GM12878 (cell line): ENCODE data around the gene RSPH1. TPM values are rescaled to one million over a fixed set of nuclear protein-coding genes. Genes with fewer than 3 reads are reported as not detected.
A peak's percentile ranks its signal among the peaks of the same experiment; 100 is the strongest.

Source experiments
- ATAC-seq: fragments of 200-7000 bp; cut with Tn5 transposase; 3 replicates; pipeline ENCODE4 v1.9.1; 2020; ENCODE audit warnings: mild to moderate bottlenecking, moderate library complexity
- BruUV-seq: library from RNA; stranded (reverse); fragments of 400-500 nt; replicated peaks from 2 replicates; lab custom pipeline; 2021; lab: Mats Ljungman, UMichigan
- CTCF ChIA-PET: fragments of 300-600 bp; sonication (Branson Sonifier 250); formaldehyde crosslinking; extraction: SDS; loops from one replicate; lab custom pipeline; 2021; ENCODE audit warnings: inconsistent platforms; lab: Yijun Ruan, JAX
- POLR2A ChIA-PET: fragments of 350-600 bp; formaldehyde crosslinking; extraction: SDS; loops from one replicate; lab custom pipeline; 2021; ENCODE audit warnings: inconsistent platforms; lab: Charles Lee
- RAD21 ChIA-PET: fragments of 300-600 bp; sonication (Branson Sonifier 250); formaldehyde crosslinking; loops from one replicate; lab custom pipeline; 2023; ENCODE audit warnings: antibody characterized with exemption; ENCODE audit not compliant: unreplicated experiment; lab: Charles Lee
- SMC1A ChIA-PET: fragments of 300-600 bp; sonication (Branson Sonifier 250); formaldehyde crosslinking; loops from one replicate; lab custom pipeline; 2023; ENCODE audit not compliant: unreplicated experiment, uncharacterized antibody; lab: Charles Lee
- DNase-seq: peaks from one replicate; pipeline ENCODE4 v3.0.0-alpha.2; 2011; ENCODE audit warnings: low read depth, low spot score
- FAIRE-seq: peaks from 3 replicates; lab custom pipeline; 2011; peaks lifted over from hg19 to GRCh38; lab: Jason Lieb, UNC
- H2AFZ ChIP-seq: 2 replicates; pipeline ENCODE4 v1.6.0; 2011; ENCODE audit warnings: low read depth, low read length, control low read depth; ENCODE audit not compliant: control insufficient read depth
- H3K27ac ChIP-seq: 2 replicates; pipeline ENCODE4 v1.5.1; 2011; ENCODE audit warnings: control low read depth; ENCODE audit not compliant: control insufficient read depth, insufficient read depth
- H3K27me3 ChIP-seq, 2 experiments: replicated peaks in 1 of 2; 2 replicates each; pipeline versions ENCODE4 v1.6.0 to v1.6.1; 2011; ENCODE audit warnings: low read length in 1 of 2; ENCODE audit not compliant: control insufficient read depth in 2 of 2, insufficient read depth in 2 of 2
- H3K36me3 ChIP-seq, 2 experiments: 2 replicates each; pipeline ENCODE4 v1.5.1; 2011; ENCODE audit warnings: low read length in 1 of 2; ENCODE audit not compliant: control insufficient read depth in 2 of 2, insufficient read depth in 2 of 2
- H3K4me1 ChIP-seq: 2 replicates; pipeline ENCODE4 v1.6.1; 2011; ENCODE audit warnings: mild to moderate bottlenecking, low read length, moderate library complexity, mixed read lengths; ENCODE audit not compliant: control insufficient read depth, insufficient read depth
- H3K4me2 ChIP-seq: 2 replicates; pipeline ENCODE4 v1.6.0; 2011; ENCODE audit warnings: control low read depth; ENCODE audit not compliant: control insufficient read depth, insufficient read depth
- H3K4me3 ChIP-seq: fragments of 200-600 bp; sonication (generic); 2 replicates; pipeline ENCODE4 v1.5.1; 2016
- H3K79me2 ChIP-seq: 2 replicates; pipeline ENCODE4 v1.6.0; 2011; ENCODE audit warnings: low read length; ENCODE audit not compliant: control insufficient read depth, insufficient read depth
- H3K9ac ChIP-seq: 2 replicates; pipeline ENCODE4 v1.8.0; 2011; ENCODE audit warnings: low read length, control low read depth, mixed read lengths; ENCODE audit not compliant: control insufficient read depth, insufficient read depth
- H3K9me3 ChIP-seq: replicated peaks from 3 replicates; pipeline ENCODE4 v1.5.1; 2011; ENCODE audit warnings: mild to moderate bottlenecking, low read length; ENCODE audit not compliant: control insufficient read depth, insufficient read depth
- H4K20me1 ChIP-seq: 2 replicates; pipeline ENCODE4 v1.6.0; 2011; ENCODE audit not compliant: control insufficient read depth, insufficient read depth
- FOS ChIP-seq: IDR thresholded peaks from 3 replicates; pipeline ENCODE4 v1.6.1; 2011; ENCODE audit warnings: borderline replicate concordance; ENCODE audit not compliant: insufficient read length; ENCODE audit errors: extremely low read depth
- GABPA ChIP-seq: IDR thresholded peaks from 2 replicates; pipeline ENCODE4 v1.6.1; 2014; ENCODE audit warnings: antibody characterized with exemption, low read depth, mild to moderate bottlenecking, inconsistent platforms
- HDAC6 ChIP-seq: fragments of 200-600 bp; sonication (generic); IDR thresholded peaks from one replicate; pipeline ENCODE4 v1.8.0; 2017; ENCODE audit warnings: antibody characterized with exemption; ENCODE audit not compliant: unreplicated experiment
- PAX5 ChIP-seq: IDR thresholded peaks from 2 replicates; pipeline ENCODE4 v1.6.1; 2011; ENCODE audit warnings: low read depth, low read length, borderline replicate concordance
- POLR2AphosphoS2 ChIP-seq: IDR thresholded peaks from 2 replicates; pipeline ENCODE4 v1.6.1; 2011; ENCODE audit warnings: low read depth, mild to moderate bottlenecking, low read length, improper control_type of control experiment, moderate library complexity
- RAD51 ChIP-seq: fragments of 450-650 bp; IDR thresholded peaks from 2 replicates; pipeline ENCODE4 v1.6.1; 2016; ENCODE audit warnings: moderate library complexity, mild to moderate bottlenecking, inconsistent platforms
- RB1 ChIP-seq: fragments of 450-650 bp; formaldehyde crosslinking; IDR thresholded peaks from 2 replicates; pipeline ENCODE4 v1.6.1; 2017; ENCODE audit warnings: mild to moderate bottlenecking, borderline replicate concordance
- SREBF2 ChIP-seq: IDR thresholded peaks from 2 replicates; pipeline ENCODE4 v1.6.1; 2012; ENCODE audit warnings: mild to moderate bottlenecking, low read length
- STAT3 ChIP-seq: IDR thresholded peaks from 2 replicates; pipeline ENCODE4 v1.6.1; 2011; ENCODE audit warnings: low read depth, low read length, improper control_type of control experiment
- ZNF384 ChIP-seq: IDR thresholded peaks from 2 replicates; pipeline ENCODE4 v1.6.1; 2012; ENCODE audit warnings: low read depth, mild to moderate bottlenecking, low read length, improper control_type of control experiment, borderline replicate concordance
- ZZZ3 ChIP-seq: IDR thresholded peaks from 2 replicates; pipeline ENCODE4 v1.6.1; 2011; ENCODE audit warnings: low read depth; ENCODE audit not compliant: control insufficient read depth, insufficient read length
- WGBS: methylation state at CpG from one replicate; pipeline ENCODE4 v1.1.6; 2016; ENCODE audit warnings: low lambda C conversion rate; ENCODE audit not compliant: insufficient replicate concordance, insufficient coverage; ENCODE audit errors: missing lambda C conversion rate; 5-methylcytosine and 5-hydroxymethylcytosine counted together
- in situ Hi-C: fragments of 300-500 bp; cut with MboI; formaldehyde crosslinking; loops from 9 replicates; pipeline ENCODE4 v1.14.3; 2018; ENCODE audit warnings: mixed read lengths
- intact Hi-C: fragments of 100-400 bp; cut with micrococcal nuclease; formaldehyde crosslinking; loops from one replicate; pipeline ENCODE4 v1.14.2; 2022; ENCODE audit not compliant: unreplicated experiment
- polyA plus RNA-seq, 11 experiments: library from polyadenylated mRNA; depleted of rRNA in 4 of 11; unstranded in 6 of 11; stranded (reverse) in 5 of 11; fragments of >200 nt; fragmentation: Nextera tagmentation in 4 of 11; fragmentation: Illumina TruSeq in 1 of 11; extraction: Ambion mirVana in 4 of 11; extraction: Trizol in 1 of 11; gene quantifications; 1 replicate in 1 of 11; 2 replicates in 10 of 11; pipeline versions ENCODE4 v1.2.1 to v1.2.3, GENCODE V29; 2011 to 2016; ENCODE audit warnings: inconsistent platforms in 2 of 11, missing spikeins in 2 of 11, low read depth in 1 of 11
- total RNA-seq, 4 experiments: library from RNA; depleted of rRNA in 3 of 4; stranded (reverse); fragments of >200 nt in 3 of 4; fragmentation: Illumina TruSeq in 1 of 4; extraction: Trizol in 1 of 4; gene quantifications; 2 replicates each; pipeline versions ENCODE4 v1.2.1 to v1.2.3, GENCODE V29; 2013 to 2021
- TF ChIP-seq, protein P1 (sequence below): fragments of 450-650 bp; IDR thresholded peaks from 2 replicates; pipeline ENCODE4 v1.6.1; 2018; ENCODE audit warnings: mild to moderate bottlenecking, low read depth, moderate library complexity; ENCODE audit not compliant: partially characterized antibody
- TF ChIP-seq, protein P2 (sequence below): IDR thresholded peaks from 2 replicates; pipeline ENCODE4 v1.6.1; 2011; ENCODE audit warnings: mild to moderate bottlenecking, low read depth, low read length, moderate library complexity; ENCODE audit not compliant: insufficient replicate concordance
- TF ChIP-seq, protein P3 (sequence below): fragments of 450-650 bp; IDR thresholded peaks from 2 replicates; pipeline ENCODE4 v1.6.1; 2017; ENCODE audit warnings: mild to moderate bottlenecking
- TF ChIP-seq, protein P4 (sequence below): IDR thresholded peaks from 2 replicates; pipeline ENCODE4 v1.6.1; 2012; ENCODE audit warnings: low read depth, low read length, improper control_type of control experiment
- TF ChIP-seq, protein P5 (sequence below): IDR thresholded peaks from 2 replicates; pipeline ENCODE4 v1.6.1; 2012; ENCODE audit warnings: low read depth, low read length, improper control_type of control experiment

RSPH1 gene
- total and polyA plus RNA-seq, 10 of the 15 experiments (the other 5 are each of a cell fraction or from before 2014, with no cell fraction given), result 0.11 to 1.4 (median 0.38) TPM

DNA sequence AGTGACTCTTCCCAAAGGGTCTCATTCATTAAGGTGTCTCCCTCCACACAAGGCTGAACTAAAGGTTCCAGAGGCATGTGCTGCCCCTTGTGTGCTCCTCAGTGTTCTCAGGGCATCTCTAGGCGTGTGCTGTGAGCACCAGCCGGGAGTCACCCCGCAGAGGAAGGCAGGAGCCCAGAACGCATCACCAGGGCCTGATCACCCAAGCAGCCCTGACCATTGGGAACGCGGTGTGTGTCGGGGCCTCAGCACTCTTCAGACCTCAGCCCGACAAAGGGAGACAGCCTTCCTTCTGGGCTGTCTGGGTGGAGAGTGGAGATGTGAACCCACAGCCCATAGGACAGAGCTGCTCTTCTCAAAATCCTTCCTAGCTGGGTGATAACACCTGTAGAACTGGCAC, 26.7 kb upstream of the RSPH1 start:
- Histone ChIP-seq H3K36me3 (peaks cover 5 to 30% of the 10 kb centered on the region in 2 experiments), H3K4me2 (peak overlapping the region; percentile 32; the same call in 1 of the 2 replicates), H3K79me2 (peaks cover 2% of the 10 kb centered on the region; the same call in 1 of the 2 replicates), H3K27me3 (no peaks in the 10 kb centered on the region), H2AFZ (no peak overlapping the region), H3K9ac (no peak overlapping the region), H4K20me1 (no peaks in the 10 kb centered on the region), H3K4me3 (no peak overlapping the region), H3K9me3 (no peaks in the 10 kb centered on the region), H3K4me1 (peaks cover 40% of the 10 kb centered on the region), H3K27ac (no peak overlapping the region; the same call in 1 of the 2 replicates)
- in situ Hi-C loops (no loop called here), intact Hi-C loops (no loop called here)
- no TSS peak for BruUV-seq
- WGBS, result 97% methylated on average over 8 of the region's 8 CpGs
- RAD21 ChIA-PET, result interaction anchor here (2.3 to 7.2 kb wide), 3 partner anchors 10 to 46 kb away, joined by 10 to 87 read pairs (median 58); no protein-coding TSS in a partner anchor
- POLR2A ChIA-PET, result interaction anchor here (0.9 to 6.7 kb wide), 4 partner anchors 9 to 55 kb away, joined by 3 to 82 read pairs (median 38); partner anchors contain the start of gene SLC37A1
- DNase-seq, result no peak
- SMC1A ChIA-PET, result interaction anchor here (1.1 to 10.8 kb wide), 5 partner anchors 7 to 44 kb away, joined by 5 to 132 read pairs (median 13); partner anchors contain the start of gene SLC37A1
- FAIRE-seq, result no peak
- no peak for ATAC-seq
- TF ChIP-seq, protein P1, sequence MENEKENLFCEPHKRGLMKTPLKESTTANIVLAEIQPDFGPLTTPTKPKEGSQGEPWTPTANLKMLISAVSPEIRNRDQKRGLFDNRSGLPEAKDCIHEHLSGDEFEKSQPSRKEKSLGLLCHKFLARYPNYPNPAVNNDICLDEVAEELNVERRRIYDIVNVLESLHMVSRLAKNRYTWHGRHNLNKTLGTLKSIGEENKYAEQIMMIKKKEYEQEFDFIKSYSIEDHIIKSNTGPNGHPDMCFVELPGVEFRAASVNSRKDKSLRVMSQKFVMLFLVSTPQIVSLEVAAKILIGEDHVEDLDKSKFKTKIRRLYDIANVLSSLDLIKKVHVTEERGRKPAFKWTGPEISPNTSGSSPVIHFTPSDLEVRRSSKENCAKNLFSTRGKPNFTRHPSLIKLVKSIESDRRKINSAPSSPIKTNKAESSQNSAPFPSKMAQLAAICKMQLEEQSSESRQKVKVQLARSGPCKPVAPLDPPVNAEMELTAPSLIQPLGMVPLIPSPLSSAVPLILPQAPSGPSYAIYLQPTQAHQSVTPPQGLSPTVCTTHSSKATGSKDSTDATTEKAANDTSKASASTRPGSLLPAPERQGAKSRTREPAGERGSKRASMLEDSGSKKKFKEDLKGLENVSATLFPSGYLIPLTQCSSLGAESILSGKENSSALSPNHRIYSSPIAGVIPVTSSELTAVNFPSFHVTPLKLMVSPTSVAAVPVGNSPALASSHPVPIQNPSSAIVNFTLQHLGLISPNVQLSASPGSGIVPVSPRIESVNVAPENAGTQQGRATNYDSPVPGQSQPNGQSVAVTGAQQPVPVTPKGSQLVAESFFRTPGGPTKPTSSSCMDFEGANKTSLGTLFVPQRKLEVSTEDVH, result no peak
- TF ChIP-seq ZZZ3 (no peak), GABPA (no peak), FOS (no peak), RAD51 (no peak), ZNF384 (no peak), PAX5 (no peak), RB1 (no peak), HDAC6 (no peak), SREBF2 (no peak), STAT3 (no peak), POLR2AphosphoS2 (no peak)
- TF ChIP-seq, protein P2, sequence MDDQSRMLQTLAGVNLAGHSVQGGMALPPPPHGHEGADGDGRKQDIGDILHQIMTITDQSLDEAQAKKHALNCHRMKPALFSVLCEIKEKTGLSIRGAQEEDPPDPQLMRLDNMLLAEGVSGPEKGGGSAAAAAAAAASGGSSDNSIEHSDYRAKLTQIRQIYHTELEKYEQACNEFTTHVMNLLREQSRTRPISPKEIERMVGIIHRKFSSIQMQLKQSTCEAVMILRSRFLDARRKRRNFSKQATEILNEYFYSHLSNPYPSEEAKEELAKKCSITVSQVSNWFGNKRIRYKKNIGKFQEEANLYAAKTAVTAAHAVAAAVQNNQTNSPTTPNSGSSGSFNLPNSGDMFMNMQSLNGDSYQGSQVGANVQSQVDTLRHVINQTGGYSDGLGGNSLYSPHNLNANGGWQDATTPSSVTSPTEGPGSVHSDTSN, result no peak
- TF ChIP-seq, protein P3, sequence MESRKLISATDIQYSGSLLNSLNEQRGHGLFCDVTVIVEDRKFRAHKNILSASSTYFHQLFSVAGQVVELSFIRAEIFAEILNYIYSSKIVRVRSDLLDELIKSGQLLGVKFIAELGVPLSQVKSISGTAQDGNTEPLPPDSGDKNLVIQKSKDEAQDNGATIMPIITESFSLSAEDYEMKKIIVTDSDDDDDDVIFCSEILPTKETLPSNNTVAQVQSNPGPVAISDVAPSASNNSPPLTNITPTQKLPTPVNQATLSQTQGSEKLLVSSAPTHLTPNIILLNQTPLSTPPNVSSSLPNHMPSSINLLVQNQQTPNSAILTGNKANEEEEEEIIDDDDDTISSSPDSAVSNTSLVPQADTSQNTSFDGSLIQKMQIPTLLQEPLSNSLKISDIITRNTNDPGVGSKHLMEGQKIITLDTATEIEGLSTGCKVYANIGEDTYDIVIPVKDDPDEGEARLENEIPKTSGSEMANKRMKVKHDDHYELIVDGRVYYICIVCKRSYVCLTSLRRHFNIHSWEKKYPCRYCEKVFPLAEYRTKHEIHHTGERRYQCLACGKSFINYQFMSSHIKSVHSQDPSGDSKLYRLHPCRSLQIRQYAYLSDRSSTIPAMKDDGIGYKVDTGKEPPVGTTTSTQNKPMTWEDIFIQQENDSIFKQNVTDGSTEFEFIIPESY, result no peak
- TF ChIP-seq, protein P4, sequence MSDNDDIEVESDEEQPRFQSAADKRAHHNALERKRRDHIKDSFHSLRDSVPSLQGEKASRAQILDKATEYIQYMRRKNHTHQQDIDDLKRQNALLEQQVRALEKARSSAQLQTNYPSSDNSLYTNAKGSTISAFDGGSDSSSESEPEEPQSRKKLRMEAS, result no peak
- TF ChIP-seq, protein P5, sequence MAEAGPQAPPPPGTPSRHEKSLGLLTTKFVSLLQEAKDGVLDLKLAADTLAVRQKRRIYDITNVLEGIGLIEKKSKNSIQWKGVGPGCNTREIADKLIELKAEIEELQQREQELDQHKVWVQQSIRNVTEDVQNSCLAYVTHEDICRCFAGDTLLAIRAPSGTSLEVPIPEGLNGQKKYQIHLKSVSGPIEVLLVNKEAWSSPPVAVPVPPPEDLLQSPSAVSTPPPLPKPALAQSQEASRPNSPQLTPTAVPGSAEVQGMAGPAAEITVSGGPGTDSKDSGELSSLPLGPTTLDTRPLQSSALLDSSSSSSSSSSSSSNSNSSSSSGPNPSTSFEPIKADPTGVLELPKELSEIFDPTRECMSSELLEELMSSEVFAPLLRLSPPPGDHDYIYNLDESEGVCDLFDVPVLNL, result no peak
- CTCF ChIA-PET, result interaction anchor here (6.9 to 7.5 kb wide), 2 partner anchors 14 to 55 kb away, joined by 48 to 65 read pairs; no protein-coding TSS in a partner anchor
